ACC112 (cell line): ENCODE measurements around the gene AKAP5.

Experiments used
- H2AFZ ChIP-seq: fragments of 200-600 bp; sonication (generic); one replicate; pipeline ENCODE4 v1.6.0; 2017; ENCODE audit warnings: antibody characterized with exemption, low read length; ENCODE audit not compliant: unreplicated experiment
- H3K27ac ChIP-seq: fragments of 200-600 bp; sonication (generic); 2 replicates; pipeline ENCODE4 v1.5.1; 2014; ENCODE audit warnings: low read depth, mild to moderate bottlenecking, antibody characterized with exemption, low read length, moderate library complexity
- H3K27me3 ChIP-seq: fragments of 200-600 bp; sonication (generic); 2 replicates; pipeline ENCODE4 v1.6.1; 2014; ENCODE audit warnings: mild to moderate bottlenecking, antibody characterized with exemption, low read length, moderate library complexity, mixed read lengths; ENCODE audit not compliant: insufficient read depth
- H3K36me3 ChIP-seq: fragments of 200-600 bp; sonication (generic); 2 replicates; pipeline ENCODE4 v1.6.1; 2016; ENCODE audit warnings: mild to moderate bottlenecking, antibody characterized with exemption, low read length, moderate library complexity, mixed read lengths; ENCODE audit not compliant: insufficient read depth
- H3K4me1 ChIP-seq: fragments of 200-600 bp; sonication (generic); one replicate; pipeline ENCODE4 v1.6.1; 2016; ENCODE audit warnings: low read length, mixed read lengths; ENCODE audit not compliant: insufficient read depth, unreplicated experiment, control insufficient read depth
- H3K4me3 ChIP-seq: fragments of 200-600 bp; sonication (generic); 2 replicates; pipeline ENCODE4 v1.5.1; 2014; ENCODE audit warnings: mild to moderate bottlenecking, low read depth, low read length
- H3K79me2 ChIP-seq: fragments of 200-600 bp; sonication (generic); one replicate; pipeline ENCODE4 v1.6.0; 2016; ENCODE audit warnings: low read length; ENCODE audit not compliant: control insufficient read depth, unreplicated experiment, insufficient read depth

AKAP5 gene

DNA sequence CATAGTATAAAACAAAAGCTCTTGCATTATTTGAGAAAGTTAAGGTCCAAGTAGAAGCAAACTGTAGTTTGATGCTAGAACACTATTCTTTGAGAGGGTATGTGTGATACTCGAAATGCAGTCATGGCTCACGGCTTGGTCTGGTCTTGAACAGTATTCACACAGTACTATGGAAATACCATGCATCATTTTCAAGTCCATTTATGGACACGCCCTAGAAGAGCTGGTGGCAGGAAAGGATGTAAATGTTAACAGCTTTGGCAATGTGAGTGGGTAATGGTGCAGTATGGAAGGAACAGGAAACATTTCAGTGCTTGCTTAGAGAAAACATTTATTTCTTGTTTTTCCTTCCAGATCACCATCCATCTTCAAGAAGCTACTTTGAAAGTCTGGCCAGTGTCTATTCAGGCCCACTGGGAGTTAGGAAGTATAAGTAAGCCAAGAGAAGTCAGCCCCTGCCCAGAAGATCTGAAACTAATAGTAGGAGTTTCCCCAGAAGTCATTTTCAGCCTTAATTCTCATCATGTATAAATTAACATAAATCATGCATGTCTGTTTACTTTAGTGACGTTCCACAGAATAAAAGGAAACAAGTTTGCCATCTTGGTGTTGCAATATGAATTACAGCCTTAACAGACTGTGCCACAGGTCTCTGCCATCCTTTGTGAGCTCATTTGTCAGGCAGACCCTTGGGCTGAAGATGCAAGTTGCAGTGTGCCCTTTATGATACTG is 5.7 kb upstream of the AKAP5 start:
- Histone ChIP-seq H3K36me3 (peaks cover 13% of the 10 kb centered on the region; the same call in 1 of the 2 replicates), H3K79me2 (no peaks in the 10 kb centered on the region), H3K4me3 (no peak overlapping the region), H3K27ac (no peak overlapping the region), H3K4me1 (no peaks in the 10 kb centered on the region), H2AFZ (no peak overlapping the region), H3K27me3 (no peaks in the 10 kb centered on the region)

DNA sequence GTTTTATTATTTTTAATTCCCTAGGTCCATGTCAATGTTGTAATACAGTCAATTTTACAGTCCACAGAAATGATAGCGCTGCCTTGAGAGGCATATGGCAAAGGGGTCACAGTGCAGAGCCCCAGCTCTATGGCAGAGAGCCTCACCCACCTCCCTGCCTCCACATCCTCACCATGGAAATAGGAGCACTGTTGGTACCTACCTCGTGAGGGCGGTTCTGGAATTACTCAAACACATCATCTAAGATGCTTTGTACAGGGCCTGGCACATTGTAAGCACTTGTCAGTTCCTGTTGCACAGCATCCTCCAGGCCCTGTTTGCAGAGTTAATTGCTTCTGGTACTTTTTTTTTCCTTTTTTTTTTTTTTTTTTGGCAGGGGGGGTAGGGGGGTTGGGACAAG is 4.1 kb upstream of the AKAP5 start:
- no peaks in the 10 kb centered on the region for H3K27me3 ChIP-seq
- no peaks in the 10 kb centered on the region for H3K79me2 ChIP-seq
- no peak overlapping the region for H2AFZ ChIP-seq
- H3K27ac ChIP-seq: no peak overlapping the region
- no peak overlapping the region for H3K4me3 ChIP-seq
- peaks cover 5% of the 10 kb centered on the region for H3K4me1 ChIP-seq
- peaks cover 13% of the 10 kb centered on the region; the same call in 1 of the 2 replicates for H3K36me3 ChIP-seq

DNA sequence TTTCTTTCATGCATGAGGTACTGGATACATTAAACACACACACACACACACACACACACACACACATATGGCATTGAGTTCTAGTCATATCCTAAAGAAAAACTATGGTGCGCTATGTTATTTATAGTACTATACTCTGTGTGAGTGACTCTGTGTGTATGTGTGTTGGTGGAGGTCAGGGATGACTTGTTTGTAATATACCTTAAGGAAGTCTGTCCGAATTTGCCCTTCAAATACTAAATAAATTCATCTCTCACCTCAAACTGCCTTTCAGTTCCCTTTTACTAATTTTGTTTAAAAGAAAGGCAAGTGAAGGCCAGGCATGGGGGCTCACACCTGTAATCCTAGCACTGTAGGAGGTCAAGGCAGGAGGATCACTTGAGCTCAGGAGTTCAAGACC is 2.1 kb upstream of the AKAP5 start:
- Histone ChIP-seq H3K79me2 (no peaks in the 10 kb centered on the region), H3K4me3 (no peak overlapping the region), H2AFZ (no peak overlapping the region), H3K36me3 (peaks cover 11% of the 10 kb centered on the region; the same call in 1 of the 2 replicates), H3K27me3 (no peaks in the 10 kb centered on the region), H3K27ac (no peak overlapping the region), H3K4me1 (peaks cover 6% of the 10 kb centered on the region)

DNA sequence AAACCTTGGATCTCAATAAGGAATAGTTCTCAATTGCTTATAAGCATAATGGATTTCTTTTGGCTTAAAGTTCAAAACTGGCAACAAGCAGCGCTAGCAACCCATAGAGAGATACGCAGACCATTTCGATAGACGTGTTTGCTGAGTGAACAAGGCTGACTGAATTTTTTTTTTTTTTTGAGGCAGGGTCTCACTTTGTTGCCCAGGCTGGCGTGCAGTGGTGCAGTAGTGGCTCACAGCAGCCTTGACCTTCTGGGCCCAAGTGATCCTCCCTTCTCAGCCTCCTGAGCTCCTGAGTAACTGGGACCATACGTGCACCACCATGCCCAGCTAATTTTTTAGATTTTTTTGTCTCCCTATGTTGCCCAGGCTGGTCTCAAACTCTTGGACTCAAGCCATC is 1.4 kb upstream of the AKAP5 start:
- no peak overlapping the region for H3K4me3 ChIP-seq
- no peak overlapping the region for H3K27ac ChIP-seq
- H2AFZ ChIP-seq: no peak overlapping the region
- no peaks in the 10 kb centered on the region for H3K27me3 ChIP-seq
- peaks cover 6% of the 10 kb centered on the region; the same call in 1 of the 2 replicates for H3K36me3 ChIP-seq
- peaks cover 6% of the 10 kb centered on the region for H3K4me1 ChIP-seq
- H3K79me2 ChIP-seq: no peaks in the 10 kb centered on the region

DNA sequence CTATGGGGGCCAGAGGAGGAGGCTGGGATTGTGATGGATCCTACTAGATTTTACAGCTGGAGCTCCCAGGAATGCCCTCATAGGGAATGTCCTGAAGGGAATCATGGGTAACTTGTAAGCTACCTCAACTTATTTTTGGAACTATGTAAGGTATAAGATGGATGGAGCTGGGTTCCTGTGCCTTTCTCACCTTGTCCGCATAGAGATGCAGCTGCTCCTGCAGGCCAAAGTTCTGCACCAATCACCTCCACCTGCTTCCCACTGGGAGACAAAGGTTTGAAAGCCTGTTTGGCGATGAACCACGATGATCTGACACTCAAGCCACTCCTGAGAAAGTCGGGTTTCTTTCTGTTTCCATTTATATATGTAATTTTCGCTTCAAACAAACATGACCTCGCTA is 648 bp upstream of the AKAP5 start:
- Histone ChIP-seq H3K79me2 (no peaks in the 10 kb centered on the region), H3K4me3 (peak overlapping the region; percentile 79), H3K36me3 (no peaks in the 10 kb centered on the region), H3K27me3 (no peaks in the 10 kb centered on the region), H3K4me1 (peaks cover 6% of the 10 kb centered on the region), H3K27ac (no peak overlapping the region), H2AFZ (peak overlapping the region; percentile 60)

DNA sequence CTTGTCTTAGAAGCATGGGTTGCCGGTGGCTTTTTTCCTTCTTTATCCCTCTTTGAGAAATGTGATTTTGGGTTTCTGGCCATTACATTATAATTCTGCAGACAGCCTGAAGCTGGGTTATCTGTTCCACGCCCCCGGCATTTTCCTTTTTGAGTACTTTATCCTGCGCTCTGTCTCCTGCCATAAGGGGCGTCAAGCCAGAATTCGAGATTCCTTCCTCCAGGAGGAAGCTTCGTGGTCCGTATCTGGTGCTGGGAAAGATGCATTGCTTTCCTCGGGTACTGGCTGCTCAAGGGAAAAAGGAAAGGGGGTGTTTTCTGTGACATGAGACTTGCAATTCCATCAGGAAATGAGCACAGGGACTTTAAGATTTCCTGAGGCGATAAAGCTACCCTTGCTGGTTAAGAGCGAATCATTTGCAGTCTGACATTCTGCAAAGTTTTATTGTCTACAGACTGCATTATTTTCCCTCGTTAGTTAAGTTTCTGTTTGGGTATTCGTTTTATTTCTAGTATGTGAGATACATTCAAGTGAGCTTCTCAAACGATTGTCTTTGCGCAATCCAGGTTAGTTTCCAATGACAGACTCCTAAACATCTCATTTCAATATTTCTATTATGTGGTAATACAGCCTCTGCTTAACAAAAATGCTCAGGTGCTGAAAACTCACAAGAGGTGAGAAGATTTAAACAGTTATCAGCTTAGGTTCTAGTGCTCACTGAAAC is 694 bp downstream of the AKAP5 start:
- Histone ChIP-seq H3K27ac (no peak overlapping the region), H3K4me1 (peaks cover 6% of the 10 kb centered on the region), H3K27me3 (no peaks in the 10 kb centered on the region), H2AFZ (peak overlapping the region; percentile 45), H3K79me2 (no peaks in the 10 kb centered on the region), H3K36me3 (no peaks in the 10 kb centered on the region), H3K4me3 (peak overlapping the region; percentile 79)

DNA sequence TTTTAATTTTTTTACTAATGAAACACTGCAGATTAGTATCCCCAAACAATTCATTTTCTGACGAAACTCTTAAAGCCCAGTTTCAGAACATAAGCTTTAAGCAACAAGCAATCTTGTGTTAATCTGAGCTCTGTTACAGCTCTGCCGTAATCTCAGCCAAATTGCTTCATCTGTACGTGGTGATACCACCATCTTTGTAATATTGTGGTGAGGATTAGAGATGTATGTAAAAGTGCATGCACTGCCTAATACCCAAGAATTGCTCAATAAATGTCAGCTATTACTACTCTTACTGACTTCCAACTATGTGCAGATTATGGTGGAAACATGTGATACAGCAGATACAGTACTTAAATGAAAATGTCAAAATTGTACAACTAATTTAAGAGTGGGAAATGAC is 1.8 kb downstream of the AKAP5 start:
- H3K27ac ChIP-seq: no peak overlapping the region
- H2AFZ ChIP-seq: no peak overlapping the region
- H3K4me1 ChIP-seq: peaks cover 6% of the 10 kb centered on the region
- H3K79me2 ChIP-seq: no peaks in the 10 kb centered on the region
- H3K27me3 ChIP-seq: no peaks in the 10 kb centered on the region
- H3K4me3 ChIP-seq: no peak overlapping the region
- H3K36me3 ChIP-seq: no peaks in the 10 kb centered on the region

DNA sequence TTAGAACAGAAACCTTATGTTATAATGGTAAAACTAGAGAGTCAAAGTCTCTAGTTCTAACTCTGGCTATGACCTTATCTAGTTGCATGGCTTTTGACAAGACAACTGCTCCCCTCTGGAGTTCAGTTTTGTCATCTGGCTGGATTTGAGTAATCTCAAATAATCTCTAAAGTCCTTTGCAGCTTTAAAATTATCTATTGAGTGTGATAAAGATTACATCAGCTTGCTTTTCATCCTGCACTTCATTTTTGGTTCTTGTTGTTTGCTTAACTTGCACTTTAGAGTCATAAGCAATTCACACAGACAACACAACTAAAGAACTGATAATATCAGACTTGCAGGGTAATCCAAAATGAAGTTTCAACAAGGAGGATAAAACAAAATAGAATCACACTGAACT is 2.3 kb downstream of the AKAP5 start:
- Histone ChIP-seq H3K27ac (no peak overlapping the region), H3K4me1 (peaks cover 6% of the 10 kb centered on the region), H3K36me3 (no peaks in the 10 kb centered on the region), H3K4me3 (no peak overlapping the region), H2AFZ (no peak overlapping the region), H3K79me2 (no peaks in the 10 kb centered on the region), H3K27me3 (no peaks in the 10 kb centered on the region)

DNA sequence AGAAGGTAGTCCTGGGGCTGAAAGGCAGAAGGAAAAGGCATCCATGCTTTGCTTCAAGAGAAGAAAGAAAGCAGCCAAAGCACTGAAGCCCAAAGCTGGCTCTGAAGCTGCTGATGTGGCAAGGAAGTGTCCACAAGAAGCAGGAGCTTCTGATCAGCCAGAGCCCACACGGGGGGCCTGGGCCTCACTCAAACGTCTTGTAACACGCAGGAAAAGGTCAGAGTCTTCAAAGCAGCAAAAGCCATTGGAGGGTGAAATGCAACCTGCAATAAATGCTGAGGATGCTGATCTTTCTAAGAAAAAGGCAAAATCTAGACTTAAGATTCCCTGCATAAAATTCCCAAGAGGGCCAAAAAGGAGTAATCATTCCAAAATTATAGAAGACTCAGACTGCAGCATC is 3.2 kb downstream of the AKAP5 start:
- Histone ChIP-seq H3K4me1 (peaks cover 6% of the 10 kb centered on the region), H3K36me3 (no peaks in the 10 kb centered on the region), H3K27me3 (no peaks in the 10 kb centered on the region), H3K27ac (no peak overlapping the region), H3K79me2 (no peaks in the 10 kb centered on the region), H3K4me3 (no peak overlapping the region), H2AFZ (no peak overlapping the region)

DNA sequence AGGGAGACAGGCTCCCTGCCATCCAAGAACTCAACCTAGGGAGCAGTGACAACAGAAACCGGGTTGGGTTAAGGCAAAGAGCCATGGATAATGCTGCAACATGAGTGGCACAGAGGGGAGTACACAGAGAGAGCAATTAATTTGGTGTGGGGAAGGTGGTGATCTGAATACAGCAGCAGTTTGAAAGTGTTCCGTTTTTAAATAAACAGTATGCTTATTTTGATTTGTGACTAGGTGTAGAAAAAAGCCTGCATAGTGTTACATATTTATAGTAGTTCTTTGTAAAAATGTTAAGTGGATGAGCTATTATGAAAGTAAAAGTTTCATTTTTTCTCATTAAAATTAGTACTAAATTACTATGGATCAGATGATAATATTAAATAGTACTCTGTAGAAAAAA is 8.7 kb downstream of the AKAP5 start:
- H3K27me3 ChIP-seq: no peaks in the 10 kb centered on the region
- no peaks in the 10 kb centered on the region for H3K79me2 ChIP-seq
- H3K4me1 ChIP-seq: no peaks in the 10 kb centered on the region
- no peak overlapping the region for H3K27ac ChIP-seq
- no peaks in the 10 kb centered on the region for H3K36me3 ChIP-seq
- no peak overlapping the region for H2AFZ ChIP-seq
- no peak overlapping the region for H3K4me3 ChIP-seq

DNA sequence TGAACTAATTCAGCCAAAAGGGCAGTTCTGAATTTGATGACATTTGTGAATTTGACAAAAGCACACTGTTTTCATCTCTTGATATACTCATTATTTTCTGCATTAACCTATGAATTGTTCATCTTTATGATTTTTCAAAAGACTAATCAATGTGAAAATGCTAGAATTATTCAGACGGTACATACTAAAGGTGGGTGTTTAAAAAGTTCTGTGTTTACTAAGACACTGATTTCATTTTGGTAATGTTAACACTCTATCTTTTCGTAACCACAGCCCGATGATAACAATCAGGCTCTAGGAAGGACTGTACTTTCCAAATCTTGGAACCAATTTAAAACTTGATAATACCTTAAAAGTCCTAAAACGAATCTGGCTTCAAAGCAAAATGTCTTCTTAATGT is 9.4 kb downstream of the AKAP5 start:
- no peak overlapping the region for H3K27ac ChIP-seq
- H3K36me3 ChIP-seq: no peaks in the 10 kb centered on the region
- H2AFZ ChIP-seq: no peak overlapping the region
- H3K4me1 ChIP-seq: no peaks in the 10 kb centered on the region
- H3K4me3 ChIP-seq: no peak overlapping the region
- no peaks in the 10 kb centered on the region for H3K27me3 ChIP-seq
- H3K79me2 ChIP-seq: no peaks in the 10 kb centered on the region
